GM19463 (cell line): ENCODE results near the gene EFNB1.

Source experiments
- ATAC-seq: cut with Tn5 transposase; IDR thresholded peaks from one replicate; pipeline ENCODE4 v1.9.1; 2021; ENCODE audit warnings: mild to moderate bottlenecking, moderate library complexity; ENCODE audit not compliant: unreplicated experiment

The EFNB1 gene

DNA sequence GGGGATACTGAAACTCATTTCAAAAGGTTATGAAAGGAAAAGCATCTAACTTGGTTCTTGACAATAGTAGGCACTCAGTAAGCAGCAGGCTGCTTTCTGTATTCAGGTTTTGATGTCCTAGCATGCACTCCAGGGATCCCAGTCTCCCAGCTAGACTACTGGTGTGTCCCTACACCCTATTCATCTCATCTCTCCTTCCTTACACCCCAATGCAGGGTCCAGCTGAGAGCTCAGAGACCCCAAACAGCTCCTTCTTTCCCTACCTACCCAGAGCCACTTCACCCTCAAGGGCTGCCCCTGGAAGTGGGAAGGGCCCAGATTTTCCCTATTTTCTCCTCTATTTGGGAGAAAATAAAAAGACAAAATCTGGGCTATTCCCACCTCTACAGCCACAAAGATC lies 1.6 kb upstream of the EFNB1 start:
- ATAC-seq = no peak

DNA sequence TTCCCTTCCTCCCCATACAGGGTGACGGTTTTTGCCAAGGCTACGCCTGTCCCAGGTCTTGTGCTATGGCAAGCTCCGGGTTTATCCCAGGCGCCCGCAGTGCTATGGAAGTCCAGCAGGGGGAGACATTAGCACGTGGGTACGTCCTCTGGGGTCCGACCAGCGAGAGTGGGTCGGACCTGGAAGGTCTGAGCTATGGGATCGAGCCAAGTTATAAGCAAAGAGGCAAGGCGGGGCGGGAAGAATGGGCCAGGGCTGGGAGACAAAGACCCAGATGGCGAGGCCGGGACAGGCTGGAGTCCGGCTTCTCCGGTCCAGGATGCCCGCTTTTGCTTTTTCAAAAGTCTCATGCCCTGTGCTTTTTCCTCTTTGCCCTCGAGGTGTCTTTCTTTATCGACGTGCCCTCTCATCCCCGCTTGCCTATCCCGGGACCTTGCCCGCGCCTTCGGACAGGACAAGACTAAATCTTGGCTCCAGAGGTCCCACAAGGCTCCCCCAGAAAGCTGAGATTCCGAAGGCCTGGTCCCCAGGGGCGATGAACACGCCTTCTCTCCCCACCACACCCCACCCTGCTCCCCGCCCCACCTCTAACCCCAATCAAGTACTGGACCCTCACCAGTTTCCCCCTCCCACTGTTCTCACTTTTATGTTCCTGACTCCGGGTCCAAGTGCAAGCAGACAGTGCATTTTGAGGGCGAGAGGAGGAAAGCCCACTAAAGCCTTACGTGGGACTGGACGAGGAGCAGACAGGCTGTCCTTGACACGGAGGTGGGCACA lies 785 bp upstream of the EFNB1 start:
- peak; percentile 30 for ATAC-seq

DNA sequence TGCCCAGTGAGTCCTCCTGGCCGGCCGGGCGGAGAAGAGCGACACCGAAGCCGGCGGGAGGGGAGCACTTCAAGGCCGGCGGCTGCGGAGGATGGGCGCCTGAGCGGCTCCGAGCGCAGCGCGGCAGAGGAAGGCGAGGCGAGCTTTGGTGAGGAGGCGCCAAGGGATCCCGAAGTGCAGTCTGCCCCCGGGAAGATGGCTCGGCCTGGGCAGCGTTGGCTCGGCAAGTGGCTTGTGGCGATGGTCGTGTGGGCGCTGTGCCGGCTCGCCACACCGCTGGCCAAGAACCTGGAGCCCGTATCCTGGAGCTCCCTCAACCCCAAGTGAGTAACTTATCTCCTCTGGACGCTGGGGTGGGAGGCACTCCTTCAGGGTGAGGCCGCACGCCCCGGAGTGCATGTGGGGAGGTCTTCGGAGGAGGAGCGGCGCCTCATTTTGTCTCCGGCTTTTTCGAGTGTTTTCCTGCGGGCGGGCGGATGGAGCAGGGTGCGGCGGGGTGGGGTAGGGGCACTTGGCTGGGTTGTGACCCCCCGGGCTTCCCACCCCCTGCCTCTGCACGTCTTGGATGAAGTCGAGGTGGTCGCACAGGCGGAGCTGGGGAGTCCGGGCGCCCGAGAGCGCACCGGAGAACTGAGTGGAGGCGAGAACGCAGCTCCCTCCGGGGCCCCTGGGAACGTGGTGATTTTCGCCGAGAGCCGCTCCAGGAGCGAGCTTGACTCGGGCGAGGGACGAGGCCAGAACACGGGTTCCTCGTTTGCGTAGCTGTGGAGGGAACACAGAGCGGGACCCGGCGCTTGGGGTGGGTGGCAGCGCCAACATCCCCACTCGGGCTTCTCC lies 979 bp downstream of the EFNB1 start:
- no peak for ATAC-seq

DNA sequence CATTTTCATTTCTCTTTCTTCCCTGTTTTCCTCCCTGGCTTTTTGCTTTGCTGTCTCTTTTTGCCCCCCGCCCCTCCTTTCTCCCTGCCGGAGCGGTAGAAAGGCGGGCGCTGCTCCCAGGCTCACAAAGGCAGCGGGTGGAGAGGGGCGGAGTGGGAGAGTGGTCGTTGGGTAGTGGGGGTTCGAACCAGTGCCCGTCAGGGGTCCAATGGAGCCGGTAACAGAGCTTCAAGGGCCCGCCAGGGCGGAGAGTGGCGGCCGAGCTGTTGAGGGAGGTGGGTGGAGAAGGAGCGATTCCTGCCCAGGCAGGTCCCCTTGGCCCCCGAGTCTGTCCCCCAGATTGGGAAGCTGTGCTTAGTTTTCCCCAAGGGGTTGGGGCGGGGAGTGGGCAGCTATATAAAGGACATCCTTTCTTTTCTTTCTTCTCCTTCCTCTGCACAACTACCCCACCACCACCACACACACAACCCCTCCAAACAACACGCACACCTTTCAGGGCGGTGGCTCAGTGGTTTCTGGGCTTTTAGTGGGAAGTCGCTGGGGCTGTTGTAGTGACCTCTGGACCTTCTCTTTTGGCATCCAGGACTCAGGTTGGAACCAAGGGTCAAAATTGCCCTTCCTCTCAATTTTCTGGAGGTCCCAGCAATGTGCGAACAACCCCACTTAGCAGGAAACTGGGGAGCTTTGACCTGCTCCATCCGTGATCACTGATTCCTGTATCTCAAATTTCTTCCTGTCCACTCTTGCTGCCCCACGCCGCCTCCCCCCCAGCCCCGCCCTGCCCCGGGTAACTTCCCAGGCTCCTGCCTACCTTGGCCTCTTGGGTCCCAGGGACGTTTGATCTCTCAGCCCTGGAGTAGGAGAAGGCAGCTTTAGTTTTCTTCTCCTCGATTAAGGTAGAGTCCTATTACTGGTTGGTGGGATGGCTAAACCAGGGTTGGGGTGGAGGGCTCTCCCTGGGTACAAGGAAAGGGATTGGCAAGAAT lies 1.9 kb downstream of the EFNB1 start:
- ATAC-seq = no peak

DNA sequence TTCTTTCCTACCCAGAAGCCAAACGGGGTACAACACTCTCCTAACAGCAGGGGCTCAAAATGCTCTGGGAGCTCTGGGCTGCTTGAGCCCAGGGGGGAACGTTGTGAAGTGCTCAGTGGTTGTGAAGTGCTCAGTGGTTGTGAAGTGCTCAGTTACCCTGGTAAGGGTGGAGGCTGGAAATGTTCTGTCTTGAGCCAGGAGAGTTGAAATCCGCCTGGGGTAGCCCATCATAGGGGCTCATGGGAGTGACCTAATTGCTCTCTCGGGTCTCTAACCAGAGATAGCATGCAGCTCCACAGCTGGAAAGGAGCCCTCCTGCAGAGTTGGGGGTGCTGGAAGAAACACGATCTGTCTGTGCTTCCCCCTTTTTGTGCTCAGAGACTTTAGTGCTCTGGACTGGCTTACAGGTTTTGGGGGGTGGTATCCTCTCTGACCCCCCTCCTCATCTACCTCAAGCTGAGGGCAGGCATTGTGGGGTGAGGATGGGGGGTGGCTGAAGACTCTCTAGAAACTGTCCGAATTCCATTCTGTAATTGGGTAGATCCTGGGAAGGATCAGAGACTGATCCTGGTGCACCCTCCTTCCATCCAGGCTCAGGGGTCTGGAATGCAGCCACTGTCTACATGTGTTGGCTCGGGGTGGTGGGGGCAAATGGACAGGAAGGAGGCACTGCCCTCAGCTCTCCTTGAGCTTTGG lies 2.7 kb downstream of the EFNB1 start:
- ATAC-seq = no peak

DNA sequence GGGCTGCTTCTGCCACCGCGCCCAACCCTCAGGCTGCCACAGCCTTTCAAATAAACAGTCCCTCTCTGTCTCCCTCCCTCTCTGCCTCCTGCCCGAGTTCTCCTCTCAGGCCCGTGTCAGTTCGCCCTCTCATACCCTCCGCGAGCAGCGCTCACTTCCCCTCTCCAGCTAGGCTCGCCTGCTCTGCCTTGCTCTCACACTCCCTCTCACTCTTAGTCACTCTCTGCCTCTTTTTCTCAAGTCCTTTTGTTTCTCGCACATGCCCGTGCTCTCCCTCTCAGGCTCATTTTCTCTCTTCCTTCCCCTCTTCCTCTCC lies 3.2 kb downstream of the EFNB1 start:
- ATAC-seq = peak; percentile 42

DNA sequence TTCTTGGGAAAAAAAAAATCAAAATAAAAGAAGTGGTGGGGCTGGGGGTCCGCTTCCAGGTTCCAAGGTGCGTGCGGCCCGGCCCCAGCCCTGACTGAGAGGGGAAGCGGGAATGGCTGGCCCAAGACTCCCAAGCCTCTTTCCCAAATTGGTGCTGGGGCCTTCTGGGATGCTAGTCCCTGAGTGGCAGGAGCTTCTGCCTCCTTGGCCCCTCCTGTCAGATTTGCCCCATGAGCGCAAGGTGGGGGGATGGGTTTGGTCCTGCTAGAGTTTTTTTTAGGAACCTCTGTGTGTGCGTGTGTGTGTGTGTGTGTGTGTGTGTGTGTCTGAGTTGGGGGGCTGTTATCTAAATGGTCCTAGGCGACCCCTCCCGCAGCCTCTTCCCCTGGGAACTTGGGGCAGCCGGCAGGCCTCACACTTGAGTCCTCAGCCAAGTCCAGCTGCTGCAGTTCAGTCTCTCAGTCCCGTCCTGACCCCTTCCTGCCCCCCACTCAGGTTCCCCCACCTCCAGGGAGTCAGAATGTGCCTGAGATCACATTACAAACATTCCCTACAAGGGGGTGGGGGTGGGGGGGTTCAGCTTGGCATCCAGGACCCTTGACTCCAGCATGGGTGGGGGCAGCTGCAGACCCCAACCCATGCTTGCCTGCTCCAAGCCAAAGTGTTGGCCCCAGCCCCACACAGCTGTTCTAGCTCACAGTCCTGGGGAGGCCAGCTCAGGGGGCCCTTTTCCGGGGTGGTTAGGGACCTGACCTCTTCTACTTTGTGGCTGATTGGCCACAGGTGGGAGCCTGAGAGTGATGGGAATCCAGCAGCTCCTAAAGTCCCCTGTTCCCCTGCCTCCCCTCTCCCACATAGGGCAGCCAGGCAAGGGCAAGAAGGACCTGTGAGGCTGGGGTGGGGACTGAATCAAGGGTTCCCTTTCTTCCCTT lies 4.0 kb downstream of the EFNB1 start:
- no peak for ATAC-seq

DNA sequence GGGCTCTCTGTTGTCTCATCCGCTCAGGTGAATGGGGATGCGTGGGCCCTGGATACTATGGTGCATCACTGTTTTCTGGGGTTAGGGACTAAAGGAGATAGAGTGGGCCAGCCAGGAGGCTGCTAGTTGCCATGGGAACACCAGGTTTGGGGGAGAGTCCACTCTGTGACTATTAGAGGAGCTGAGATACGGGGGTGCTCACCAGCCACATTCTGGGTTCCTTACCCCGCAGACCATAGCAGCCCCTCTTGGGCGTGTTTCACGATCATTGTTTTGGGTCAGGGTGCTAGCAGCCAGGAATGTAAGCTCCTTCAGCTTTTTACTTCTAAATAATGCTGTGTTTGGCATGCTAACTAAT lies 4.6 kb downstream of the EFNB1 start:
- no peak for ATAC-seq

DNA sequence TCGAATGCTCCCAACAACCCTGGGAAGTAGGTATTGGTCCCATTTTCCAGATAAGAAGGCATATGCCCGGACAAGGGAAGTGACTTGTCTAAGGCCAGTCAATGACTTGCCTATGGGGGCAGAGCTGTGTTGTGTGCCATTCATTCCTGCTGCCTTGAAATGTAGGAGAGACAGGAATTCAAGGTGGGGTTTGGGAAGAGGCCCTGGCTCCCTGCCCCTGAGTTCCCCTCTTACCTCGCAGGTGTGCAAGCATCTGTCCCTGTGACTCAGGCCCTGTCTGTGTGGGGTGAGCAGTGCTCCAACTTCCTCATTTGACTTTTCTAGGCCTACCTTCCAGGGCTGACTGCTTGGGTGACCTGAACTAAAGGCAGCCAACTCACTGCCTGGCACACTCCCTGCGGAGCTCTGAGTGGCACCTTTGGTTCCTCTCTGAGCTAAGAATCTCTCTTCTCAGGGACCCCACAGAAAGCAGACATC lies 5.1 kb downstream of the EFNB1 start:
- ATAC-seq = no peak

DNA sequence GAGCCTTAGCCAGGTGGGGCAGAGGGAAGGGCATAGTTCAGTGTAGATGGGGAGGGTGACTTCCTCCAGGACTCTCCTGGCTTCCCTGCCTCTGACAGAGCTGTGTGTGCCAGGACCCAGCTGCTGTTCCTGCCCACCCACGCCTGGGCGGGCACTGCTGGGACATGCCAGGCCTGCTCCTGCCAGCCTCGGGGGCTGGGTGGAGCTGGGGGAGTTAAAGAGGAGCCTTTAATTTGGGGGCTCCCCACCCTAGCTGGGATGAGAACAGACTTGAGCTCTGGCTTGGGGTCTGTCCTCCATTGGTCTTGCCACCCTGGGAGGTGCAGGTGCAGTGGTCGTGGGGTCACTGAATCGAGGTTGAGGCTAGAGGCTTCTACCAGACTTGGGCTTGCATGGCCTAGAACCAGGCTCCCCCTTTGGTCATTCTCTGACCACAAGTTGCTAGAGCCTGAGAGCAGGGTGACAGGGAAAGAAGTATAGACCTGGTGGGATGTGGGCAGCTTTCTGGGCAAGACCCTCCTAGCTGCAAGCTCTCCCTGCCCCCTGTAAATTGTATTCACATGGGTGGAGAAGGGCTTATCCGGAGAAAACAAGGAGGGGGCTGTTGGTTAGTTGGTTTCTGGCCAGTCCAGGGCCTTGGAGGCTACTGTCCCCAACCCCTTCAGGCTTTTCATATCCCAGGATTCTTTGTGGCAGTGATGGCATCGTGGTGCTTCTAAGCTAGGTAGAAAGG lies 5.7 kb downstream of the EFNB1 start:
- ATAC-seq = no peak

DNA sequence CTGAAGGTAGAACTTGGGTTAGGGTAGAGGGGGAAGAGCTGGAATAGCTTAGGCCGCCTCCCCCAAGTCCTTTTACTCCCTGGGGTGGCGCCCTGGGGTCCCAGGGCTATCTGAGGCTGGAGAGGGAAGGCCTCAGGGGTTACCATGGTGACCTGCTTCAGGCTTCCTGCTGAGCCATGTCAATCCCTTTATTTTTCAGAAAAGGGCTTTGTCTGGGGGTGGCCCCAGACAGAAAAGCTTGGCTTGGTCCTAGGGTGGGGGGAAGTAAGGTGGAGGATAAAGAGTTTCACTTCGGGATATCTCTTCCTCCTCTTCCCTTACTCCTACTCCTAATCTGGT lies 6.3 kb downstream of the EFNB1 start:
- ATAC-seq = no peak

DNA sequence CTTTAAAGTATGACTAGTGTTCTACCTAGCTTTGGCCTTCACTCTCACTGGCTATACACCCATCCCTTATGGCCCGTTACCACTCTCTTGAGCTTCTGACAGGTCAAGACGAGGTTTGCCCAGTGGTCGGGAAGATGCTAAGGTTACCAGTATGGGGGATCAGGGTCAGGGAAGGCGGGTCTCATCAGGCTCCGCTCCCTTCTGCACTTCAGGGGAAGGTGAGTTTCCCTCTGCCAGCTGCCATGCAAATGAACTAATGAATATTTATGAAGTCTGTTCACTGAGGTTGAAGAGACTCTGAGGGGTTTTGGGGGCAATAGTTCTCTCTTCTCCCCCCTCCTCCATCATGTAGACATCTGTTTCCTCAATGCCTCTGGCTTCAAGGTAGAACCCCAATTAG lies 6.6 kb downstream of the EFNB1 start:
- ATAC-seq = no peak

DNA sequence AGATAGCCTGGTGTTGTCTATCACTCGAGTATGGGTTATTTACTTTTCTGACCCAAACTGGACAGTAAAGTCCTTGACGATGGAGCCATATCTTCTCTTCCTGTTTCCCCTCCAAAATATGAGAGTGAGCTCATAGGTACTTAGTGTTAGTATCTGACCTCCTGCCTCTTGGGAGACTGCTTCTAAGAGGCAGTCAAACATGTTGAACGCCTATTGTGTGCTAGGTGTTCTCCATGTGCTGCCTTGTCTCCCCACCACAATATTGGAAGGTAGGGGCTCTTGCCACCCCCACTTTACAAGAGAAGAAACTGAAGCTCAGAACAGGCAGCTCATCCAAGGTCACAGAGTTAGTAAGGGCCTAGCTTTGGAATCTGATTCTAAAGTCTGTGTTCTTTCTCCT lies 8.3 kb downstream of the EFNB1 start:
- no peak for ATAC-seq

DNA sequence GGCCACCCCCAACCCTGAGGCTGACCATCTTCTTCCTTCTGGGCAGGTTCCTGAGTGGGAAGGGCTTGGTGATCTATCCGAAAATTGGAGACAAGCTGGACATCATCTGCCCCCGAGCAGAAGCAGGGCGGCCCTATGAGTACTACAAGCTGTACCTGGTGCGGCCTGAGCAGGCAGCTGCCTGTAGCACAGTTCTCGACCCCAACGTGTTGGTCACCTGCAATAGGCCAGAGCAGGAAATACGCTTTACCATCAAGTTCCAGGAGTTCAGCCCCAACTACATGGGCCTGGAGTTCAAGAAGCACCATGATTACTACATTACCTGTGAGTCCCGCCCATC lies 9.7 kb downstream of the EFNB1 start:
- ATAC-seq = no peak

DNA sequence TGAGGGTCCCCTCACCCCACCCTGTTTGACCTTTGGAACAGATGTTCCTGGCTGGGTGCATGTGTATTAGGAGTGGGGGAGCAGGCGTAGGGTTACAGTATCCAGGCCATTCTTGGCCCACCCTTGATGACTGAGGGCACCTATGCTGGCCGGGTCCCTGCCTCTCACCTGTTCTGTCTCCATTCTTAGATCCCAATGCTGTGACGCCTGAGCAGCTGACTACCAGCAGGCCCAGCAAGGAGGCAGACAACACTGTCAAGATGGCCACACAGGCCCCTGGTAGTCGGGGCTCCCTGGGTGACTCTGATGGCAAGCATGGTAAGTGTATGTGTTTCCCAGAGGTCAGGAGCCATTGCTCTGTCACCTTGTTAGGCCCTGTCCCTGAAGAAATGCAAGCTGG lies 10.9 kb downstream of the EFNB1 start:
- ATAC-seq = no peak

DNA sequence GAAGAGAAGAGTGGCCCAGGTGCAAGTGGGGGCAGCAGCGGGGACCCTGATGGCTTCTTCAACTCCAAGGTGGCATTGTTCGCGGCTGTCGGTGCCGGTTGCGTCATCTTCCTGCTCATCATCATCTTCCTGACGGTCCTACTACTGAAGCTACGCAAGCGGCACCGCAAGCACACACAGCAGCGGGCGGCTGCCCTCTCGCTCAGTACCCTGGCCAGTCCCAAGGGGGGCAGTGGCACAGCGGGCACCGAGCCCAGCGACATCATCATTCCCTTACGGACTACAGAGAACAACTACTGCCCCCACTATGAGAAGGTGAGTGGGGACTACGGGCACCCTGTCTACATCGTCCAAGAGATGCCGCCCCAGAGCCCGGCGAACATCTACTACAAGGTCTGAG lies 11.4 kb downstream of the EFNB1 start:
- ATAC-seq = no peak

DNA sequence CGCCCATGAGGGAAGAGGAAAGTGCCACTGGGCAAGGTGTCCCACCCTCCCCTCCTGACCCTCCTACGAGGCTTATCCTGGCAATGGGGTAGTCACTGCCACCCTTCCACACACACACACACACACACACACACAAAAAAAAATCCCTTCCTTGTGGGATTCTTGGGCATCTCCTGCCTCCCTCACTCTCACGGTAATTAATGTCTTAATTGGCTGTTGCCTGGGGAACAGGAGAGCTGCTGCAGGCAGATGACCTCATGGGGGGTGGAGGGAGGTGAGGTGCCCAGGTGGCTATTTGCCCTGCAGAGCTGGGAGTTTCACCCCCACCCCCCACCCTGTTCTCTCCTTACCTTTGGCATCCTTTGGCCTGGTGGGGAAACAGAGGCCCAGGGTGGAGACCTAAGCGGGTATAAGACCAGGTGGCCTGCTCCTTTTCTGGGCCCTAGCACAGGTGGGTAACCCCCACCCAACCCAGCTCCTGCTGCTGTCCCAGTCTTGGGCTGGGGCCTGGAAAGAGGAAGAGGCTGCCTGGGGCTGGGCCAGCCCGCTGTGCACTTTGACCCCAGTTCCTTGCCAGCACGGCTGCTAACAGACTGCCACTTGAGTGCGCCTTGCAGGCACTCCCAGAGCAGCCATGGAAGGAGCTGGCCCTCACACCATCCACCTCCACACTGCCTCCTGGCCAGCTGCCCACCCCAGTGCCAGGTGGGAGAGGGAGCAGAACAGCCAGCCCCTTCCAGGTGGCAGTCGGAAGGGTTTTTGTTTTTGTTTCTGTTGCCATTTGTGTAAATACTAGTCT lies 12.6 kb downstream of the EFNB1 start:
- ATAC-seq = no peak

DNA sequence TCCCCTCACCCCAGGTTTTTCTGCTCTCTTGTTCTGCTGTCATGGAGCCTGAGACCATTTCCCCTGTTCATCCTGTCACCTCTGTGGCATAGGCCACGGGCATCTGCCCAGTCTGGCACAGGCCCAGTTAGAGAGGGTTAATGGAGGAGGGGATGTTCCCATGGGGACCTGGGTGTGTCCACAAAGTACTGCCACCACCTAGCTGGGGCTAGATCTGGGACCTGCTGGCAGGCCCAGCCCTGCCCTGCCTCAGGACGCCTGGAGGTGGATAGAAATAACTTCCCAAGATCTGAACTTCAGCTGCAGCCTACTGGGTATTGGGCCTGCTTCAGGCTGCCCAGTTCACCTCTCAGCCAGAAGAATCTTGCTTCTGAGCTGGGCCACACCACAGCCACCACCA lies 13.5 kb downstream of the EFNB1 start:
- no peak for ATAC-seq
